ENCODE results near the gene PARP12. TPM values are rescaled to one million over a fixed set of nuclear protein-coding genes. Genes with fewer than 3 reads are reported as not detected.

PARP12 gene
- total and polyA plus RNA-seq, 9 of the 15 experiments (the other 6 are each of a cell fraction or from before 2014, with no cell fraction given) = 4.6 to 40.4 (median 23.5) TPM

DNA sequence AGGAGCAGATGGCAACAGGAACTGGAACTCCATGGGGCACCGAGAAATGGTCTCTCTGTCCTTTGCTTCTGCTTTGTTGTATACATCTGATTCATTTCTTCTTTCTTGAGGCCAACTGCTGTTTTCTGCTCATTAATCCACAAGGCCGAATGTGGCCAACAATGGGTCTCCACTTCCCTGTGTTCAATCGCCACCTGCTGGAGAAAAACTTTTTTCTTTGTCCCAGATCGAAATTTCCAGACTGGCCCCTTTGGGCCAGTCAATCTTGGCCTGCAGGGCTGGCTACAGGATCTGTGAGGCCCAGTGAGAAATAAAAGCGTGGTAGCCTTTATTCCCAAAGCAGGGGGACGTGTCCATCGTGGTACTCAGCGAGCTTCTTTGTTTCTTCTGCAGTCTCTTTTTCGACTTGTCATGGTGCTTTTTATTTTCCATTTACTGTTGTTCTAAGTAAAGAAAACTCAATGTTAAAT is 58.8 kb downstream of the PARP12 start (continued):
- no peak for TF ChIP-seq ZFP1 (CRISPR knock-in tag; IDR thresholded peaks at IDR 0.05)
- peak; percentile 83 to 94 for TF ChIP-seq RAD21 (CRISPR knock-in tag; conservative IDR thresholded peaks at IDR 0.05 in 1 of 2, IDR thresholded peaks at IDR 0.05 in 1 of 2)
- TF ChIP-seq SLC30A9 (CRISPR knock-in tag; IDR thresholded peaks at IDR 0.05) = no peak
- TF ChIP-seq NFIC (IDR thresholded peaks at IDR 0.05) = no peak
- TF ChIP-seq PHF8 (IDR thresholded peaks at IDR 0.05; ENCODE audit: borderline replicate concordance, low read length) = no peak
- peak; percentile 83; the same call in 1 of the 2 replicates for TF ChIP-seq STAG1 (CRISPR knock-in tag; IDR thresholded peaks at IDR 0.05; ENCODE audit: borderline replicate concordance)
- TF ChIP-seq, protein P1, sequence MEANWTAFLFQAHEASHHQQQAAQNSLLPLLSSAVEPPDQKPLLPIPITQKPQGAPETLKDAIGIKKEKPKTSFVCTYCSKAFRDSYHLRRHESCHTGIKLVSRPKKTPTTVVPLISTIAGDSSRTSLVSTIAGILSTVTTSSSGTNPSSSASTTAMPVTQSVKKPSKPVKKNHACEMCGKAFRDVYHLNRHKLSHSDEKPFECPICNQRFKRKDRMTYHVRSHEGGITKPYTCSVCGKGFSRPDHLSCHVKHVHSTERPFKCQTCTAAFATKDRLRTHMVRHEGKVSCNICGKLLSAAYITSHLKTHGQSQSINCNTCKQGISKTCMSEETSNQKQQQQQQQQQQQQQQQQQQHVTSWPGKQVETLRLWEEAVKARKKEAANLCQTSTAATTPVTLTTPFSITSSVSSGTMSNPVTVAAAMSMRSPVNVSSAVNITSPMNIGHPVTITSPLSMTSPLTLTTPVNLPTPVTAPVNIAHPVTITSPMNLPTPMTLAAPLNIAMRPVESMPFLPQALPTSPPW (CRISPR knock-in tag; IDR thresholded peaks at IDR 0.05) = no peak
- no peak for TF ChIP-seq BMI1 (IDR thresholded peaks at IDR 0.05; ENCODE audit: low read length)
- TF ChIP-seq MAFK (IDR thresholded peaks at IDR 0.05; ENCODE audit: low read length) = no peak
- peak; percentile 32; the same call in 1 of the 2 replicates for TF ChIP-seq E2F1 (CRISPR knock-in tag; IDR thresholded peaks at IDR 0.05)
- no peak for TF ChIP-seq PRPF4 (IDR thresholded peaks at IDR 0.05; ENCODE audit: insufficient read depth, low read depth, low read length, poor library complexity, severe bottlenecking)
- no peak for TF ChIP-seq ZBED1 (IDR thresholded peaks at IDR 0.05)
- no peak for TF ChIP-seq KLF6 (CRISPR knock-in tag; IDR thresholded peaks at IDR 0.05; ENCODE audit: borderline replicate concordance)
- no peak for TF ChIP-seq TAF15 (IDR thresholded peaks at IDR 0.05; ENCODE audit: low read depth, low read length)
- TF ChIP-seq DDX20 (tag; IDR thresholded peaks at IDR 0.05; ENCODE audit: low read depth) = no peak
- no peak for TF ChIP-seq HDAC3 (IDR thresholded peaks at IDR 0.05; ENCODE audit: borderline replicate concordance, partially characterized antibody)
- TF ChIP-seq PBX2 (CRISPR knock-in tag; IDR thresholded peaks at IDR 0.05; ENCODE audit: low read depth) = no peak
- TF ChIP-seq PBX2 (tag; conservative IDR thresholded peaks at IDR 0.05; ENCODE audit: low read depth) = 0 out of 2 replicates have a peak, but pooled peaks have one; percentile 19
- TF ChIP-seq PATZ1 (CRISPR knock-in tag; IDR thresholded peaks at IDR 0.05; ENCODE audit: borderline replicate concordance) = no peak
- TF ChIP-seq ZNF165 (CRISPR knock-in tag; IDR thresholded peaks at IDR 0.05; ENCODE audit: borderline replicate concordance) = no peak
- no peak for TF ChIP-seq NR2C1 (IDR thresholded peaks at IDR 0.05)
- no peak for TF ChIP-seq NR2C1 (tag; IDR thresholded peaks at IDR 0.05)
- no peak for TF ChIP-seq NFXL1 (CRISPR knock-in tag; IDR thresholded peaks at IDR 0.05)

Measured in K562 (cell line).